Gastrocnemius medialis (tissue), 4 donors: ENCODE measurements around the gene WDR46. TPM values are rescaled to one million over a fixed set of nuclear protein-coding genes. Genes with fewer than 3 reads are reported as not detected.
"Not testable (repeated sequence)": the region's sequence is repeated elsewhere in the genome, so short reads cannot be mapped to it uniquely, and the experiment has no call there.

Experiments
- ATAC-seq, 2 donors: fragments of 150-250 bp; one replicate each; pipeline ENCODE4 v1.9.1; 2016
- DNase-seq, 2 donors: peaks; one replicate each; pipeline ENCODE4 v3.0.0-alpha.2; 2019
- H3K27ac ChIP-seq, 4 donors: fragments of 200-600 bp; sonication (generic); 1 replicate in 1 of 4; 2 replicates in 3 of 4; pipeline ENCODE4 v1.5.1; 2016 to 2018; ENCODE audit warnings: mild to moderate bottlenecking in 2 of 4, moderate library complexity in 1 of 4
- H3K27me3 ChIP-seq, 3 donors: fragments of 200-600 bp; sonication (generic) in 2 of 3; 1 replicate in 1 of 3; 2 replicates in 2 of 3; pipeline versions ENCODE4 v1.5.1 to v1.6.0; 2016 to 2019; ENCODE audit warnings: mild to moderate bottlenecking in 1 of 3, moderate library complexity in 1 of 3
- H3K36me3 ChIP-seq, 2 donors: fragments of 200-600 bp; sonication (generic) in 1 of 2; one replicate each; pipeline ENCODE4 v1.5.1; 2017 to 2018
- H3K4me1 ChIP-seq, 2 donors: fragments of 200-600 bp; sonication (generic) in 1 of 2; one replicate each; pipeline ENCODE4 v1.5.1; 2016 to 2017; ENCODE audit warnings: mild to moderate bottlenecking in 2 of 2
- H3K4me3 ChIP-seq, 4 donors: fragments of 200-600 bp; sonication (generic) in 3 of 4; 1 replicate in 1 of 4; 2 replicates in 3 of 4; pipeline ENCODE4 v1.5.1; 2016 to 2019; ENCODE audit warnings: mild to moderate bottlenecking in 2 of 4
- H3K9me3 ChIP-seq, 3 donors: fragments of 200-600 bp; sonication (generic) in 2 of 3; 1 replicate in 1 of 3; 2 replicates in 2 of 3; pipeline ENCODE4 v1.5.1; 2016 to 2019
- CTCF ChIP-seq, 5 experiments: fragments of 450-650 bp in 3 of 5; fragments of 200-600 bp in 2 of 5; sonication (generic) in 2 of 5; IDR thresholded peaks in 4 of 5; conservative IDR thresholded peaks in 1 of 5; 1 replicate in 4 of 5; 2 replicates in 1 of 5; pipeline ENCODE4 v1.5.1; 2016 to 2019; ENCODE audit warnings: antibody characterized with exemption in 5 of 5, mild to moderate bottlenecking in 3 of 5, moderate library complexity in 3 of 5
- POLR2A ChIP-seq, 2 donors: fragments of 450-650 bp; IDR thresholded peaks; one replicate each; pipeline ENCODE4 v1.6.1; 2017; ENCODE audit warnings: antibody characterized with exemption in 2 of 2, mild to moderate bottlenecking in 2 of 2, moderate library complexity in 2 of 2
- in situ Hi-C, 4 donors: fragments of 200-750 bp; cut with MboI; loops; one replicate each; pipeline versions ENCODE4 v1.15.0 to v1.8.0; 2017; ENCODE audit warnings: low sequenced_read_pairs in 4 of 4
- intact Hi-C: fragments of 100-400 bp; cut with DNase I; formaldehyde crosslinking; loops from one replicate; pipeline ENCODE4 v1.15.1; 2023; ENCODE audit warnings: low total_unique reads
- total RNA-seq, 4 donors: library from RNA; depleted of rRNA; stranded (reverse); fragments of >200 nt; gene quantifications; one replicate each; pipeline versions ENCODE4 v1.1.0 to v1.2.3, GENCODE V29; 2016

WDR46 gene
- total RNA-seq, 4 donors from 2014 or later = 34.5 to 57.3 (median 49.1) TPM

- H3K4me1 ChIP-seq = peaks cover 47 to 68% of the 10 kb centered on the region in 2 donors
- peaks cover 0 to 54% of the 10 kb centered on the region in 2 donors for H3K36me3 ChIP-seq
- in situ Hi-C loops (loop anchor here in 1 of 4 donors (25.0 kb wide), 1 partner anchor 1415 kb away; the partner anchor contains the start of gene NEU1), intact Hi-C loops (loop anchor here (1.0 to 10.0 kb wide), 3 partner anchors 22 to 1102 kb away; partner anchors contain the start of genes AGPAT1 and RNF5)
- H3K27me3 ChIP-seq = no peaks in the 10 kb centered on the region
- peak; percentile 39 to 53 for ATAC-seq
- peak within 1 kb of the TSS; percentile 70 to 82 (median 76) for H3K27ac ChIP-seq
- peak within 1 kb of the TSS; percentile 56 to 64 (median 62) for H3K4me3 ChIP-seq
- TF ChIP-seq POLR2A (IDR thresholded peaks at IDR 0.05) (peak in 1 of 2 donors; percentile 24), CTCF (IDR thresholded peaks at IDR 0.05 in 4 of 5, conservative IDR thresholded peaks at IDR 0.05 in 1 of 5) (peak; percentile 53 to 69 (median 60))
- no peaks in the 10 kb centered on the region for H3K9me3 ChIP-seq
- DNase-seq = peak in 1 of 2 donors; percentile 61
Measured at GRCh38 chr6:33276864-33277662, 12.0 kb downstream of the WDR46 start, which contains the start of gene B3GALT4. Gene B3GALT4 (plus strand): TSS chr6:33277123. CDS start chr6:33277420, 297 bp downstream.

GRCh38 chr6:33276581-33276863, 12.5 kb downstream of the WDR46 start:
- H3K36me3 ChIP-seq = peaks cover 0 to 50% of the 10 kb centered on the region in 2 donors
- DNase-seq (no peak), ATAC-seq (no peak)
- no peaks in the 10 kb centered on the region for H3K9me3 ChIP-seq
- H3K27ac ChIP-seq = peak overlapping the region; percentile 70 to 82 (median 76)
- H3K27me3 ChIP-seq = no peaks in the 10 kb centered on the region
- H3K4me1 ChIP-seq = peaks cover 47 to 68% of the 10 kb centered on the region in 2 donors
- TF ChIP-seq POLR2A (IDR thresholded peaks at IDR 0.05) (no peak), CTCF (IDR thresholded peaks at IDR 0.05 in 4 of 5, conservative IDR thresholded peaks at IDR 0.05 in 1 of 5) (no peak)
- in situ Hi-C loops (loop anchor here in 1 of 4 donors (25.0 kb wide), 1 partner anchor 1414 kb away; the partner anchor contains the start of gene NEU1), intact Hi-C loops (loop anchor here (10.0 kb wide), 1 partner anchor 1102 kb away; the partner anchor contains the start of genes AGPAT1 and RNF5)
- H3K4me3 ChIP-seq = peak overlapping the region; percentile 56 to 64 (median 62)

- Histone ChIP-seq H3K27ac (peak overlapping the region in 3 of 4 donors; percentile 71 to 82 (median 81)), H3K36me3 (peaks cover 0 to 50% of the 10 kb centered on the region in 2 donors), H3K4me3 (peak overlapping the region in 3 of 4 donors; percentile 61 to 64 (median 63)), H3K4me1 (peaks cover 48 to 69% of the 10 kb centered on the region in 2 donors)
- not testable (repeated sequence) for ATAC-seq, H3K27me3 ChIP-seq, H3K9me3 ChIP-seq, DNase-seq
- intact Hi-C loops (loop anchor here (10.0 kb wide), 1 partner anchor 1101 kb away; the partner anchor contains the start of genes AGPAT1 and RNF5), in situ Hi-C loops (loop anchor here in 1 of 4 donors (25.0 kb wide), 1 partner anchor 1414 kb away; the partner anchor contains the start of gene NEU1)
Measured at GRCh38 chr6:33275795-33276580, 13.1 kb downstream of the WDR46 start.

- in situ Hi-C loops (no loop called here), intact Hi-C loops (loop anchor here (2.0 to 10.0 kb wide), 3 partner anchors 25 to 1099 kb away; partner anchors contain the start of genes AGPAT1, RING1 and RNF5)
- Histone ChIP-seq H3K9me3 (no peaks in the 10 kb centered on the region), H3K27ac (no peak overlapping the region), H3K27me3 (no peaks in the 10 kb centered on the region), H3K36me3 (peaks cover 0 to 45% of the 10 kb centered on the region in 2 donors), H3K4me3 (no peak overlapping the region), H3K4me1 (peaks cover 55 to 70% of the 10 kb centered on the region in 2 donors)
- no peak for ATAC-seq
- TF ChIP-seq CTCF (IDR thresholded peaks at IDR 0.05 in 4 of 5, conservative IDR thresholded peaks at IDR 0.05 in 1 of 5) = no peak
- no peak for TF ChIP-seq POLR2A (IDR thresholded peaks at IDR 0.05)
- DNase-seq = no peak
Measured at GRCh38 chr6:33273924-33274902, 14.8 kb downstream of the WDR46 start.
